HEK293 (cell line): ENCODE data around the gene NUP62.
"Not testable (repeated sequence)": the region's sequence is repeated elsewhere in the genome, so short reads cannot be mapped to it uniquely, and the experiment has no call there.

Experiments used
- CTCF ChIP-seq: fragments of 450-650 bp; formaldehyde crosslinking; IDR thresholded peaks from 2 replicates; pipeline ENCODE4 v1.5.1; 2016; ENCODE audit warnings: missing biosample characterization, missing genetic modification characterization
- TSHZ1 ChIP-seq: fragments of 450-650 bp; formaldehyde crosslinking; IDR thresholded peaks from 2 replicates; pipeline ENCODE4 v1.5.1; 2016; ENCODE audit warnings: missing biosample characterization, missing genetic modification characterization, borderline replicate concordance
- YY2 ChIP-seq: fragments of 450-650 bp; formaldehyde crosslinking; IDR thresholded peaks from 2 replicates; pipeline ENCODE4 v1.5.1; 2016; ENCODE audit warnings: missing biosample characterization, missing genetic modification characterization
- ZNF211 ChIP-seq: fragments of 450-650 bp; formaldehyde crosslinking; IDR thresholded peaks from 2 replicates; pipeline ENCODE4 v1.5.1; 2016; ENCODE audit warnings: low read depth, missing biosample characterization, missing genetic modification characterization
- ZNF549 ChIP-seq: fragments of 450-650 bp; IDR thresholded peaks from 2 replicates; pipeline ENCODE4 v1.5.1; 2018; ENCODE audit warnings: missing biosample characterization, missing genetic modification characterization, mild to moderate bottlenecking, inconsistent platforms, moderate library complexity
- ZNF600 ChIP-seq: fragments of 450-650 bp; formaldehyde crosslinking; IDR thresholded peaks from 2 replicates; pipeline ENCODE4 v1.5.1; 2016; ENCODE audit warnings: missing biosample characterization, missing genetic modification characterization
- TF ChIP-seq, protein P1 (sequence below): fragments of 450-650 bp; formaldehyde crosslinking; IDR thresholded peaks from 2 replicates; pipeline ENCODE4 v1.5.1; 2016; ENCODE audit warnings: missing biosample characterization, missing genetic modification characterization

GRCh38 chr19:49969355-49969754 lies 40.1 kb upstream of the NUP62 start:
- not testable (repeated sequence) for TF ChIP-seq CTCF (tag by site-specific recombination); ZNF600; TSHZ1; ZNF211; YY2; ZNF549 (tag by site-specific recombination)
- TF ChIP-seq, protein P1, sequence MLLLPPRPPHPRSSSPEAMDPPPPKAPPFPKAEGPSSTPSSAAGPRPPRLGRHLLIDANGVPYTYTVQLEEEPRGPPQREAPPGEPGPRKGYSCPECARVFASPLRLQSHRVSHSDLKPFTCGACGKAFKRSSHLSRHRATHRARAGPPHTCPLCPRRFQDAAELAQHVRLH (tag by site-specific recombination) = not testable (repeated sequence)
